Activated naive CD4-positive, alpha-beta T cell treated with anti-CD3 and anti-CD28 coated beads, Interleukin-2, amount 10 ng/mL, durations not matched to agents 7 days and 5 days (primary cell): ENCODE results near the gene LEPROT.

ENCODE experiments used
- CTCF ChIA-PET: fragments of 350-600 bp; sonication (Branson Sonifier 250); formaldehyde crosslinking; loops from one replicate; lab custom pipeline; 2021; ENCODE audit warnings: antibody characterized with exemption; lab: Charles Lee
- DNase-seq: peaks from one replicate; pipeline ENCODE4 v3.0.0-alpha.2; 2020
- H3K27ac Mint-ChIP-seq: one replicate; pipeline ENCODE4 v1.8.0; 2021; ENCODE audit warnings: mild to moderate bottlenecking, moderate library complexity, mixed read lengths
- H3K27me3 Mint-ChIP-seq: one replicate; pipeline ENCODE4 v1.8.0; 2021; ENCODE audit warnings: mild to moderate bottlenecking, mixed read lengths
- H3K36me3 Mint-ChIP-seq: one replicate; pipeline ENCODE4 v1.8.0; 2021; ENCODE audit warnings: mixed read lengths
- H3K4me1 Mint-ChIP-seq: one replicate; pipeline ENCODE4 v1.8.0; 2021; ENCODE audit warnings: mixed read lengths
- H3K4me3 Mint-ChIP-seq: one replicate; pipeline ENCODE4 v1.8.0; 2021; ENCODE audit warnings: mild to moderate bottlenecking, moderate library complexity, mixed read lengths
- H3K9me3 Mint-ChIP-seq: one replicate; pipeline ENCODE4 v1.8.0; 2021; ENCODE audit warnings: mixed read lengths

The LEPROT gene

GRCh38 chr1:65421351-65422025, 1.0 kb downstream of the LEPROT start:
- Mint-ChIP-seq H3K9me3 (no peaks in the 10 kb centered on the region), H3K27me3 (peaks cover 4% of the 10 kb centered on the region), H3K4me3 (no peak overlapping the region), H3K4me1 (peaks cover 28% of the 10 kb centered on the region), H3K36me3 (peaks cover 22% of the 10 kb centered on the region), H3K27ac (no peak overlapping the region)
- no peak for DNase-seq
- CTCF ChIA-PET = no interaction called here

GRCh38 chr1:65422241-65423203, 2.1 kb downstream of the LEPROT start:
- H3K4me3 Mint-ChIP-seq = no peak overlapping the region
- CTCF ChIA-PET = interaction anchor here (1.3 kb wide), 1 partner anchor 187 kb away, joined by 3 read pairs; no protein-coding TSS in a partner anchor
- peaks cover 24% of the 10 kb centered on the region for H3K36me3 Mint-ChIP-seq

GRCh38 chr1:65423884-65424572, 3.6 kb downstream of the LEPROT start:
- no peak for DNase-seq
- no peaks in the 10 kb centered on the region for H3K9me3 Mint-ChIP-seq
- H3K27ac Mint-ChIP-seq = no peak overlapping the region
- H3K27me3 Mint-ChIP-seq = peaks cover 4% of the 10 kb centered on the region
- CTCF ChIA-PET = no interaction called here
- peaks cover 26% of the 10 kb centered on the region for H3K36me3 Mint-ChIP-seq
- peaks cover 21% of the 10 kb centered on the region for H3K4me1 Mint-ChIP-seq
- H3K4me3 Mint-ChIP-seq = no peak overlapping the region

More at GRCh38 chr1:65422241-65423203, 2.1 kb downstream of the LEPROT start:
- Mint-ChIP-seq H3K9me3 (no peaks in the 10 kb centered on the region), H3K27me3 (peaks cover 4% of the 10 kb centered on the region), H3K27ac (no peak overlapping the region), H3K4me1 (peaks cover 25% of the 10 kb centered on the region)
- no peak for DNase-seq

GRCh38 chr1:65424573-65424889, 4.1 kb downstream of the LEPROT start:
- H3K4me1 Mint-ChIP-seq = peaks cover 17% of the 10 kb centered on the region
- H3K4me3 Mint-ChIP-seq = no peak overlapping the region
- no peaks in the 10 kb centered on the region for H3K9me3 Mint-ChIP-seq
- H3K27ac Mint-ChIP-seq = no peak overlapping the region
- peaks cover 27% of the 10 kb centered on the region for H3K36me3 Mint-ChIP-seq
- DNase-seq = no peak
- CTCF ChIA-PET = no interaction called here
- peaks cover 4% of the 10 kb centered on the region for H3K27me3 Mint-ChIP-seq

GRCh38 chr1:65425006-65425405, 4.5 kb downstream of the LEPROT start:
- Mint-ChIP-seq H3K4me1 (peaks cover 15% of the 10 kb centered on the region), H3K9me3 (no peaks in the 10 kb centered on the region), H3K27me3 (no peaks in the 10 kb centered on the region), H3K27ac (no peak overlapping the region), H3K36me3 (peaks cover 29% of the 10 kb centered on the region), H3K4me3 (no peak overlapping the region)
- no peak for DNase-seq
- CTCF ChIA-PET = interaction anchor here (1.4 kb wide), 1 partner anchor 35 kb away, joined by 6 read pairs; no protein-coding TSS in a partner anchor

- Mint-ChIP-seq H3K27me3 (no peaks in the 10 kb centered on the region), H3K9me3 (no peaks in the 10 kb centered on the region), H3K27ac (no peak overlapping the region), H3K36me3 (peaks cover 30% of the 10 kb centered on the region), H3K4me1 (peaks cover 14% of the 10 kb centered on the region), H3K4me3 (no peak overlapping the region)
- DNase-seq = no peak
- CTCF ChIA-PET = interaction anchor here (1.0 to 1.4 kb wide), 2 partner anchors 9 to 34 kb away, joined by 4 to 6 read pairs; no protein-coding TSS in a partner anchor
Measured at GRCh38 chr1:65425697-65426096, 5.2 kb downstream of the LEPROT start.

GRCh38 chr1:65429078-65429477, 8.6 kb downstream of the LEPROT start:
- no peaks in the 10 kb centered on the region for H3K27me3 Mint-ChIP-seq
- peaks cover 36% of the 10 kb centered on the region for H3K36me3 Mint-ChIP-seq
- no peaks in the 10 kb centered on the region for H3K9me3 Mint-ChIP-seq
- peak overlapping the region; percentile 8 for H3K27ac Mint-ChIP-seq
- no peak for DNase-seq
- CTCF ChIA-PET = interaction anchor here (0.8 to 2.9 kb wide), 4 partner anchors 30 to 258 kb away, joined by 3 to 14 read pairs (median 4); no protein-coding TSS in a partner anchor
- H3K4me1 Mint-ChIP-seq = peaks cover 22% of the 10 kb centered on the region
- H3K4me3 Mint-ChIP-seq = no peak overlapping the region

GRCh38 chr1:65429806-65430205, 9.3 kb downstream of the LEPROT start:
- Mint-ChIP-seq H3K27me3 (no peaks in the 10 kb centered on the region), H3K36me3 (peaks cover 32% of the 10 kb centered on the region), H3K4me1 (peaks cover 17% of the 10 kb centered on the region), H3K4me3 (no peak overlapping the region), H3K9me3 (no peaks in the 10 kb centered on the region), H3K27ac (no peak overlapping the region)
- no peak for DNase-seq
- CTCF ChIA-PET = interaction anchor here (1.2 to 2.9 kb wide), 4 partner anchors 36 to 258 kb away, joined by 3 to 17 read pairs (median 10); no protein-coding TSS in a partner anchor

GRCh38 chr1:65431111-65431705, 10.7 kb downstream of the LEPROT start:
- CTCF ChIA-PET = interaction anchor here (0.6 to 2.9 kb wide), 5 partner anchors 18 to 256 kb away, joined by 3 to 17 read pairs (median 14); no protein-coding TSS in a partner anchor
- Mint-ChIP-seq H3K4me3 (no peak overlapping the region), H3K9me3 (no peaks in the 10 kb centered on the region), H3K27ac (no peak overlapping the region), H3K27me3 (no peaks in the 10 kb centered on the region), H3K36me3 (peaks cover 20% of the 10 kb centered on the region), H3K4me1 (peaks cover 17% of the 10 kb centered on the region)
- no peak for DNase-seq

- DNase-seq = no peak
- peaks cover 15% of the 10 kb centered on the region for H3K36me3 Mint-ChIP-seq
- CTCF ChIA-PET = no interaction called here
- H3K27me3 Mint-ChIP-seq = no peaks in the 10 kb centered on the region
- peaks cover 19% of the 10 kb centered on the region for H3K4me1 Mint-ChIP-seq
- H3K27ac Mint-ChIP-seq = no peak overlapping the region
- H3K9me3 Mint-ChIP-seq = no peaks in the 10 kb centered on the region
- H3K4me3 Mint-ChIP-seq = no peak overlapping the region
Measured at GRCh38 chr1:65432918-65433317, 12.4 kb downstream of the LEPROT start.

GRCh38 chr1:65434255-65434654, 13.8 kb downstream of the LEPROT start:
- peaks cover 19% of the 10 kb centered on the region for H3K4me1 Mint-ChIP-seq
- no peaks in the 10 kb centered on the region for H3K9me3 Mint-ChIP-seq
- CTCF ChIA-PET = interaction anchor here (1.1 to 2.1 kb wide), 2 partner anchors 9 to 25 kb away, joined by 4 to 10 read pairs; no protein-coding TSS in a partner anchor
- DNase-seq = no peak
- H3K4me3 Mint-ChIP-seq = no peak overlapping the region
- no peak overlapping the region for H3K27ac Mint-ChIP-seq
- H3K27me3 Mint-ChIP-seq = no peaks in the 10 kb centered on the region
- H3K36me3 Mint-ChIP-seq = peaks cover 13% of the 10 kb centered on the region

- no peak overlapping the region for H3K27ac Mint-ChIP-seq
- peaks cover 13% of the 10 kb centered on the region for H3K36me3 Mint-ChIP-seq
- CTCF ChIA-PET = interaction anchor here (0.6 to 2.1 kb wide), 3 partner anchors 9 to 1130 kb away, joined by 3 to 10 read pairs (median 4); no protein-coding TSS in a partner anchor
- peaks cover 19% of the 10 kb centered on the region for H3K4me1 Mint-ChIP-seq
- H3K27me3 Mint-ChIP-seq = no peaks in the 10 kb centered on the region
- no peaks in the 10 kb centered on the region for H3K9me3 Mint-ChIP-seq
- H3K4me3 Mint-ChIP-seq = no peak overlapping the region
- no peak for DNase-seq
Measured at GRCh38 chr1:65434760-65435159, 14.3 kb downstream of the LEPROT start.

- CTCF ChIA-PET = no interaction called here
- no peaks in the 10 kb centered on the region for H3K27me3 Mint-ChIP-seq
- H3K4me3 Mint-ChIP-seq = no peak overlapping the region
- DNase-seq = no peak
- H3K4me1 Mint-ChIP-seq = peaks cover 15% of the 10 kb centered on the region
- H3K27ac Mint-ChIP-seq = no peak overlapping the region
- H3K9me3 Mint-ChIP-seq = no peaks in the 10 kb centered on the region
- peaks cover 7% of the 10 kb centered on the region for H3K36me3 Mint-ChIP-seq
Measured at GRCh38 chr1:65435987-65436386, 15.5 kb downstream of the LEPROT start.
